WTC11 (cell line): Measurements from ENCODE around the gene RASGRP2.

ENCODE experiments used
- MXD4 ChIP-seq: fragments of 250-450 bp; sonication (Bioruptor Pico); IDR thresholded peaks from 2 replicates; pipeline ENCODE4 v1.8.0; 2021; ENCODE audit warnings: mild to moderate bottlenecking, moderate library complexity, borderline replicate concordance
- NR1H2 ChIP-seq: sonication (generic); formaldehyde crosslinking; IDR thresholded peaks from 2 replicates; pipeline ENCODE4 v1.9.0; 2021; ENCODE audit warnings: mild to moderate bottlenecking, moderate library complexity, missing genetic modification reagents
- TF ChIP-seq, protein P1 (sequence below): fragments of 200-600 bp; IDR thresholded peaks from 2 replicates; pipeline ENCODE4 v1.8.0; 2022; ENCODE audit warnings: antibody characterized with exemption

- TF ChIP-seq MXD4, result no peak
- TF ChIP-seq, protein P1, sequence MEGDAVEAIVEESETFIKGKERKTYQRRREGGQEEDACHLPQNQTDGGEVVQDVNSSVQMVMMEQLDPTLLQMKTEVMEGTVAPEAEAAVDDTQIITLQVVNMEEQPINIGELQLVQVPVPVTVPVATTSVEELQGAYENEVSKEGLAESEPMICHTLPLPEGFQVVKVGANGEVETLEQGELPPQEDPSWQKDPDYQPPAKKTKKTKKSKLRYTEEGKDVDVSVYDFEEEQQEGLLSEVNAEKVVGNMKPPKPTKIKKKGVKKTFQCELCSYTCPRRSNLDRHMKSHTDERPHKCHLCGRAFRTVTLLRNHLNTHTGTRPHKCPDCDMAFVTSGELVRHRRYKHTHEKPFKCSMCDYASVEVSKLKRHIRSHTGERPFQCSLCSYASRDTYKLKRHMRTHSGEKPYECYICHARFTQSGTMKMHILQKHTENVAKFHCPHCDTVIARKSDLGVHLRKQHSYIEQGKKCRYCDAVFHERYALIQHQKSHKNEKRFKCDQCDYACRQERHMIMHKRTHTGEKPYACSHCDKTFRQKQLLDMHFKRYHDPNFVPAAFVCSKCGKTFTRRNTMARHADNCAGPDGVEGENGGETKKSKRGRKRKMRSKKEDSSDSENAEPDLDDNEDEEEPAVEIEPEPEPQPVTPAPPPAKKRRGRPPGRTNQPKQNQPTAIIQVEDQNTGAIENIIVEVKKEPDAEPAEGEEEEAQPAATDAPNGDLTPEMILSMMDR, result no peak
- no peak for TF ChIP-seq NR1H2 (CRISPR knock-in tag)
Measured at GRCh38 chr11:64746486-64746885, 2.5 kb upstream of the RASGRP2 start.
